GM18499 (cell line): ENCODE results near the gene WDR6.

Experiments used
- ATAC-seq: cut with Tn5 transposase; IDR thresholded peaks from one replicate; pipeline ENCODE4 v1.9.1; 2021; ENCODE audit warnings: moderate number of reproducible peaks; ENCODE audit not compliant: insufficient read depth, unreplicated experiment

The WDR6 gene

GRCh38 chr3:49007068-49007770, at the start of gene WDR6:
TSS of gene WDR6 (plus strand) at chr3:49007391. CDS start at chr3:49007432, 41 bp downstream.
- peak; percentile 61 for ATAC-seq

- no peak for ATAC-seq
These were observed 46.3 kb upstream of the WDR6 start for GRCh38 chr3:48960841-48961413.

GRCh38 chr3:48962340-48962739, 44.9 kb upstream of the WDR6 start:
- ATAC-seq: no peak

- no peak for ATAC-seq
These were observed 44.3 kb upstream of the WDR6 start for GRCh38 chr3:48962939-48963338.

- ATAC-seq: no peak
These were observed 43.6 kb upstream of the WDR6 start for GRCh38 chr3:48963591-48963990.

- no peak for ATAC-seq
These were observed 40.8 kb upstream of the WDR6 start for GRCh38 chr3:48966367-48966766.

- ATAC-seq: no peak
These were observed 40.3 kb upstream of the WDR6 start for GRCh38 chr3:48966876-48967361.

- no peak for ATAC-seq
These were observed 36.6 kb upstream of the WDR6 start for GRCh38 chr3:48970586-48970985.

- no peak for ATAC-seq
These were observed 32.9 kb upstream of the WDR6 start for GRCh38 chr3:48974076-48974864.

GRCh38 chr3:48979451-48979850, 27.7 kb upstream of the WDR6 start:
- ATAC-seq: no peak

- no peak for ATAC-seq
These were observed 26.9 kb upstream of the WDR6 start for GRCh38 chr3:48980295-48980694.

GRCh38 chr3:48982016-48982415, 25.2 kb upstream of the WDR6 start:
- ATAC-seq: no peak

- no peak for ATAC-seq
These were observed 24.5 kb upstream of the WDR6 start for GRCh38 chr3:48982686-48983085.

GRCh38 chr3:48983096-48983495, 24.1 kb upstream of the WDR6 start:
- ATAC-seq: no peak

GRCh38 chr3:48984663-48985062, 22.5 kb upstream of the WDR6 start:
- ATAC-seq: no peak

- no peak for ATAC-seq
These were observed 21.3 kb upstream of the WDR6 start for GRCh38 chr3:48985831-48986376.

- ATAC-seq: no peak
These were observed 17.9 kb upstream of the WDR6 start for GRCh38 chr3:48989126-48989795.

- ATAC-seq: no peak
These were observed 17.2 kb upstream of the WDR6 start, which contains the start of gene P4HTM for GRCh38 chr3:48989796-48990635. TSS of gene P4HTM (plus strand) at chr3:48990241. CDS start at chr3:48990257, 16 bp downstream.
